GM19463 (cell line): ENCODE results near the gene PIP5KL1.

Experiments
- ATAC-seq: cut with Tn5 transposase; IDR thresholded peaks from one replicate; pipeline ENCODE4 v1.9.1; 2021; ENCODE audit warnings: mild to moderate bottlenecking, moderate library complexity; ENCODE audit not compliant: unreplicated experiment

Gene PIP5KL1

DNA sequence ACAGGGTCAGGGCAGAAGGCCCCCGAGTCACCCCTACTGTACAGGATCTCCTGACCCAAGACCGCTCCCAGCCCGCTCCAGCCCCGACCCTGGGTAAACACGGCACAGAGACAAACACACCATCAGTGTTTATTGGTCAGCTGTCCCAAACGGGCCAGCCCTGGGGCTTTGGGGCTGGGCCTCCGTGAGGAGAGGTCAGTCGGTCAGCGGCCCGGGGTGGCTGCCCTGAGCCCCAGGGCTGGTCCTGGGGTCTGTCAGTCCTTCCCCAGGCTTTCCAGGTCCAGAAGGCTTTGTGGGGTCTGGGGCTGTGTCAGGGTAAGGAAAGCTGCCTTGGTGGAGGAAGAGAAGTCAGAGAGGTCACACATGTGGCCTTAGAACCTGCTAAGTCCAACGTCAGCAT is 4.4 kb upstream of the PIP5KL1 start:
- no peak for ATAC-seq

DNA sequence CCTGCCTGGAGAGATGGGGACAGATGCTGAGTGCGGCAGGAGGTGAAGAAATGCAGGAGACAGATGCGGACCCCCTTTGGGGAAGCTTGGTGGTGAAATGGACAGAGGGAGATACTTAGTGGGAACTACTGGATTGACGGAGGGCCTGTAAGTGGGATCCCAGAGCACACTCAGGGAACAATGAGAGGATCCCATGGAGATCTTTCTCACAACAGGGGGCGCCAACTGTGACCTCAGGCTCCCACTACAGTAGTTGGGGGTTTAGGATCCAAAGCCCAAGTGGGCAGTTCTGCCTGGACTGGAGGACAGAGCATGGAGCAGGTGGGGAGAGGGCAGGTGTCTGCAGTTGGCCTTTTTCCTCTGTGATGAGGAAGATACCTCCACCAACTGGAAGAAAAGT is 3.7 kb upstream of the PIP5KL1 start:
- no peak for ATAC-seq

DNA sequence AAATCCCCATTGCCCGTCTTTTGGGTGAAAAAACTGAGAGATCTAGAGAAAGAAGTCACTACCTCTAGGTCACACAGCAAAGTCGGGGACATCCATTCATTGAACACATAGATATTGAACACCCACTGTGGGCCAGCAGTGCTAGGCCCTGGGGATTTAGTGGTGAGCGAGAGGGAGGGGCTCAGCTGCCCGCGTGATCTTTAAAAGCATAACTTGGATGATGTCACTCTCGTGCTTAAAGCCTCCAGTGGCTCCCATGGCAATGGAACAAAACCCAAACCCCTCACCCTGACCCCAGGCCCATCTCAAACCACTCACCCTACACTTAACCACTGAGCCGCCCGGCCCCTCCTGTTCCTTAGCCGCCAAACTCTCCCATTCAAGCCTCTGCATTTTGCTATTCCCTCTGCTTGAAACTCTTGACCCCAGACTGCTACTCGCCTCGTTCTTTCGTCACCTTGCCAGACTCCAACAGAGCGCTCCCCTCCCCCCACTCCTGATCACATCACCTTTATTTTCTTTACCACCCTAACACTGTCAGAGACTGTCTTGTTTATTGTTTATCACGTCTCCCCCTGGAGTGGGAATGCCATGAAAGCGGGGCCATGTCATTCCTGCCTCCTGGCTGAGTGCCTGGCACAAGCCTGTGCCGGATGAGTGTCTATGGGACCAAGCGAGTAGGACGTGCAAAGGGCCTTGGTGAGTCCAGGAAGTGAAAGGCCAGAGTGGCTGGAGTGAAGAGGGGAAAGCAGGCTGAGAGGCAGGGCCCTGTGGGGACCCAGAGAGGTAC is 710 bp upstream of the PIP5KL1 start:
- peak; percentile 19 for ATAC-seq

DNA sequence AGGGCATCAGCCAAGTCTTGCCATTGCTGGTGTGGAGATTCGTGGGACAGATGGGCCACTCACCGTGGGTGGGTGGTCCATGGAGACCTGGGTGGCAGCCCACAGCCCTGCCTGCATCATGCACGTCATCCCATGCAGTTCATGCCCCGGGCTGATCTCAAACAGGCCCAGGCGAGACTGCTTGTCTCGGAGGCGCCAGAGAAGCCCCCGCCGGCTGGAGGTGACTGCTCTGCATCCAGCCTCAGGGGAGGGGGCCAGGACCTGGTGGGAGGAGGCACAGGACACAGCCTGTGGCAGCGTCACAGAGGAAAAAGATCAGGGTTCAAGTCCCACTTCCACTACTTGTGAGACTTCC is 975 bp downstream of the PIP5KL1 start:
- ATAC-seq: no peak

DNA sequence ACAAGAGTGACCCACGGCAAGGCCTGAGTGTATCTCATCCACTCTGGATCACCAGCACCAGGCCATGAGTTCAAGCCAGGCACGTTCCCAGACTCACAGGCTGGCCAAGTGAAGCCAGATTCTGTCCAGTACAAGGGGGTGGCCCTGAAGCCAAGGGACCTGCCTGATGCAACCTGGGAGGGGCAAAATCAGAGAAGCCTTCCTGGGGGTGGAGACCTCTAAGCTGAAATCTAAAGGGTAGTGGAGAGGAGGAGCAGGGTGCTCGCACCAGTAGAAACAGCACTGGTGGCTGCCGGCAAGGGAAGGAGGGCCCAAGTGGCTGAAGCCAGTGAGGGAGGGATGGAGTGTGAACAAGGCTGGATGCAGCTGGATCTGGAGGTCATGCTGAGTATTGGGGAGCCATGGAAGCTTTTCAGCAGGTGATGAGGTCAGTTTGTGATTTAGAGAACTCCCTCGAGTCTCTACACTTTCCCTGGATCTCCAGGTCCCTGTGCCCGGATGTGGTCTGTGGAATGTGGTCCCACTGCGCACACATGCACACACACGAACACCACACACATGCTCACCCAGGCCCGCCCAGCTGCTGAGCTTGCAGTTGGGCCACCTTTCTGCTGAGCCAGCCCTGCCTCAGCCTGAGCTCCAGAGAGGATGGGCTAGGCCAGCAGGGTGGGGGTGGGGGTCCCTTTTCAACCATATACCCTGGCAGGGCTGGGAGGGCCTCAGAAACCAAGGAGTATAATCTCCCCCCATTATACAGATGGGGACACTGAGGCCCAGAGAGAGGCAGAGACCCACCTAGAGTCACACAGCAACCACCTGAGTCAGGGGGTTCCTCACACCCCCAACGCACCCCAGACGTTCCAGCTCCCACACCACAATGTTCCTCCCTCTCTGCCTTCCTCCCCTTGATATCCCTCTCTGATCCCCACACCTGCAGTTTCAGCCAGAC is 1.6 kb downstream of the PIP5KL1 start:
- ATAC-seq: no peak

DNA sequence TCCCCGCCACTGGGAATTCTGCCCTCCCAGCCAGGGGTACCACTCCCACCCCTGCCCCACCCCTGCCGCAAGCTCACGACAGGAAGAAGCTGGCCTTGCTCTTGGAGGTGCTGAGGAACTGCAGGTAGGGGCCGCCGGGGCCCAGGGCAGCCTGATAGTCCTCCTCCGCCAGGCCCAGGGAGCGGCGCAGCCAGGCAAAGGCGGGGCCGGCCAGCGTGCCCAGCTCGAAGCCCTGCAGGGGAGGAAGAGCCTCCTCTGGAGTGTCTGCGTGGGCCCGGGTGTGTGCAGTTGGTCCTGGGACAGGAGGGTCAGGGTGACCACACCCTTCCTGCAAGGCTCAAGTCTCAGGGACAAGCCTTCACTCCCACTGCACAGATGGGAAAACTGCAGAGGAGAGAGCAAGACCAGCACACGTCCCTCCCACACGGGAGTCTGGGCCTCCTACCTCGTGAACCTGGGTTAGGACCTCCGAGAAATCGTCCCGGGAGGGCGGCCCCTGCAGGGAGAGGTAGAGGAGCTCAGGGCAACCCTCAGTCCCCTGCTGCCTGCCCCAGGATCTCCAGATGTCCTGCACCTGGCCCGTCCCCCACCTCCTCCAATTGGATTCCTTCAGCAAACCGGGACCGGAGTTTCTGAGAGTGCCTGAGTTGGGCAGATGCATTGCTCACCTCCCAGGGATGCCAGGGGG is 2.4 kb downstream of the PIP5KL1 start:
- ATAC-seq: no peak

DNA sequence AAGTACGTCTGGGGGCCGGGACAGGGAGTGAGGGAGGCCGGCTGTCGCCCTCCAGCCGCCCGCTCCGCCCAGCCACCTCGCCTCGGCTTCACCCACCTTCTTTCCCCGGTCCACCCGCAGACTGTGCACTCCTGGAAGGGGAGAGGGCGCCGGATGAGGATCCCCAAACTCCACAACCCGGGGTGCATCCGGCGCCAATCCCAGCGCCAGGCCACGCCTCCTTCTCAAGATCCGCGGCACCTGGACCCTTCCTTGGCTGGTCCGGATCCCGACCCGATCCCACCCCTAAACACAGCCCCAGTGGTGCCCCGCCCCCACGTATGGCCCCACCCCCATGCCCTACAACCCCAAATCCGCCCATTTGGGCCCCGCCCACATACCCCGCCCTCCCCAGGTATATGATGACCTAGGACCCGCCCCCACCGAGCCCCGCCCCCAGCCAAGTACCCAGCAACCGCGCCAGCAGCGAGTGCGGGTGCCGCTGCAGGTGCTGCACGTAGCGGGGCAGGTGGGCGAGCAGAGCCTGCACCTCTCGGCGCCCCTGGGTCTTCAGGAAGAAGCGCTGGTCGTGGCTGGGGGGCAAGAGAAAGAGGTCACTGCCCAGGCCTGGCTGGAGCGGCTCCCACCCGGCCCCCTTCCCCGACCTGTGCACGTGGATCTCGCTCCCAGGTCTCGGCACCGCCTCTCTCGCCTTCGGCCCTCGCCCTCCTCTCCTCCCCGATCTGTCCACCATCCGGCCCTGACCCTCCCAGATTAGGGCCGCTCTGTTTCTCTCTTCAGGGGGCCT is 3.2 kb downstream of the PIP5KL1 start:
- no peak for ATAC-seq

DNA sequence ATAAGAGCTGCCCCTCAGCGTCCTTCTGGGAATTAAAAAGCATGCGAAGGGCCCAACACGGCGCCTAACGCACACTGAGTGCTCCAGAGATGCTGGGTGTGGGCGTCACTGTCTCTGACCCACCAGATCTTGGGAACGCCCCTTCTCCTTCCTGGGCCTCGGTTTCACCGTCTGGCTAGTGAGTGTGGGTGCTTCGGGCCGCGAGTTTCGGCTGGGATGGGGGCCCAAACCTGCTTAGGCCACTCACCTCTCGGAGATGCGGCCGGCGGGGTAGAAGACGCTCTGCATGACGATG is 3.7 kb downstream of the PIP5KL1 start:
- no peak for ATAC-seq

DNA sequence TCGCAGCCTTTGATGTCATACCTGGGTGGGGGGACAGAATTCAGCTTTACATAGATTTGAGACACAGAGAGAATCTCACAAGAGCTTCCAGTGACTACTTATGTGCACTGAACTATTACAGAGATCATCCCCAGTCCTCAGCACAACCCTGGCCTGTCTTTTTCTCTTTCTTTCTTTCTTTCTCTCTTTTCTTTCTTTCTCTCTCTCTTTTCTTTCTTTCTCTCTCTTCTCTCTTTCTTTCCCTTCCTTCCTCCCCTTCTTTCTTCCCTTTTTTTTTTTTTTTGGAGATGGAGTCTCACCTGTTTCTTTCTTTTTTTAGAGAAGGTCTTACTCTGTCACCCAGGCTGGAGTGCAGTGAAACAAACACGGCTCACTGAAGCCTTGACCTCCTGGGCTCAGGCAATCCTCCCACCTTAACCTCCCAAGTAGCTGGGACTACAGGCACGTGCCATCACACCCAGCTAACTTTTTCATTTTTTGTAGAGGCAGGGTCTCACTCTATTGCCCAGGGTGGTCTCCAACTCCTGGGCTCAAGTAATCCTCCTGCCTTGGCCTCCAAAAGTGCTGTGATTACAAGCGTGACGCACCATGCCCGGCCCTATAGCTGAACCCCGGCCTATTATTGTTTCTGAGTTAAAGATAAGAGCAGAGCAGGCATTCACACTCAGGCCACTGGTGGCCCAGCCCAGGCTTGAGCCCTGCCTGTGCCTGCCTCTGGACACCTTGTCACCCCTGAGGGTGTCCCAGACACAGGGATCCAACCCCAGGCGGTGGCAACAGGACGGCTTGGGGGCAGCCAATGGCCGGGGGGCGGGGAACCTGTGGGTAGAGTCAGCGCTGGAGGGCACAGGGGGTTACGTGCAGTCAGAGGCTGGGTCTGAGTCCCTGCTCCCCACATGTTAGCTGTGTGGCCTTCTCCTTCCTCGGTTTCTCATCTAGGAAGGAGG is 4.3 kb downstream of the PIP5KL1 start:
- ATAC-seq: no peak

DNA sequence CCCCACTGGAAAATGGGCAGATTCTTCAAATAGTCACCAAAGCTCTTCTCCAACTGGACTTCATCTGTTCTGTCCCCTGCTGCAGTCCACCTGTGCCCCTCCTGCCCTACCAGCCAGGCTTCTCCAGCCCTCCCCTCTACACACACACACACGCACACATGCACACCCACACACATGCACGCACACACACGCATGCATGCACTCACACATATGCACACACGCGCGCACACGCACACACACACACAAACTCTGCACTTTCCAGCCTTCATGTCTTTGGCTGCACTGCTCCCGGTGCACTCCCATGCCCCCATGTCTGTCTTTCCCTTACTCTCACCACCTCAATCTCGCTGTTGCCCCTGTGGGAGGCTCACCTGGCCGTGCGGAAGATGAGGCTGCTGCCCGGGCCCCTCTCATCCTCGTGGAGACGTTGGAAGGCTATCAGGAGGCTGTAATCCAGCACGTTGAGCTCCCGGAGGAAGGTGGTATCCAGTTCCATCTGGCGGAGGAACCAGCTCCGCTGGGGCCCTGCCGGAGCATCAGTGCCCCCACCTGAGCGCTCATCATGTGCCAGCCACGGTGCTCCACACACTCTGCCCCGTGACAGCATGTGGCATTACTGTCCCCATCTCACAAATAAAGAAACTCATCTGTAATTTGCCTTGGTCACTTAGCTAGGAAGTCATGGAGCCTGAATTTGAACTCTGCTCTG is 5.7 kb downstream of the PIP5KL1 start:
- ATAC-seq: no peak

DNA sequence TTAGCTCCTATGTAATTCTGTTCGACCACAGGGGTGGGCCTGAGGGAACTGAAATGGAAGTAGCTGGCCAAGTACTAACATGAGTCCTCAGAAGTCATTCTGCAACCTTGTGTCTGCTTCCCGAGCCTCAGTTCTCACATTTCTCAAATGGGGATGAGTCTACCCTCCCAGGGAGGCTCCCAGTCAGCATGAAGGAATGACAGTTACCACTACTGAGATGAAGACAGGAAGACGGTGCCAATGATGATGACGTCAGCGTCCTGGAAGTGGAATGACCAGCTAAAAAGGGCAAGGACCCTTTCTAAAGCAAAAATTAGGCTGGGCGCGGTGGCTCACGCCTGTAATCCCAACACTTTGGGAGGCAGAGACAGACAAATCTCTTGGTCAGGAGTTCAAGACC is 6.8 kb downstream of the PIP5KL1 start:
- no peak for ATAC-seq

DNA sequence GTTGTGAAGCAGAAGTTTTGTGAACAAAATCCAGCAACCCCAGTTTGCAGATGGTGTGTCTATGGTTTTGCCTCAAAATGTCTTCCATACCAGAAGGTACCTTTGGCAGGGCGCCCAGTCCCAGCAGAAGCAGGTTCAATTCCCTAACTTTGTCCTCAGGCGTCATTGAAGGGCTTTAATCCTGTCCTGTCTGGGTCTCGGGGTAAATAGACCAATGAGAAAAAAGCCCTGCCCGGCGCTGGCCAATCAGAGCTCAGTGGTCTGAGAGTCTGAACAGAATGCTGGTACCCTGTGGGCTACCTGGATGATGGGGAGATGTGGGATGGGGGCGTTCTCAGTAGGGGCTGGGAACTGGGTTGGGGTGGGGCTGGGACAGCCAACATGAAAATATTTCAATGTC is 7.5 kb downstream of the PIP5KL1 start:
- ATAC-seq: no peak

DNA sequence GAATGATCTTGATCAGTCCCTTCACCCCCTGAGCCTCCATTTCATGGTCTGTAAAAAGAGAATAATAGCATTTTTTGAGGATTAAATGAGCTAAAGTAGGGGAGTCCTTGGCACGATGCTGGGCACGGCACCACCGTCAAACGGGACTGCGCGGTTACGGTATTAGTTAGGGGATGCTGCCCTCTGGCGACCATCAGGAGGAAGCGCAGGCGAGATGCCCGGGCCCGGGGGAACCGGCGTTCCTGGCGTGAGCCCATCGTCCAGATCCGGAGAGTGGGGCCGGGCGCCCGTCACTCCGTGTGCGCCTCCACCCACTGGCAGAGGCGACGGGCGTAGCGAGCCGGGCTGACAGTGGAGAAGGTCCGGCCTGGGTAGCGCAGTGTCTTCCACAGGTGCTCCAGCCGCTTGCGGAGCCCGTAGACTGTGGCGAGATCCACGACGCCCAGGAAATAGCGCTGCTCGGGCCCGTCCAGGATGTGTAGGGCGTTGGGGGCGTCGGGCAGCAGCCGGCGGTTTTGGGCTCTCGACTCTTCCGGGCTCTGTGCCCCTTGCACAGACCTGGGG is 8.9 kb downstream of the PIP5KL1 start:
- ATAC-seq: no peak

DNA sequence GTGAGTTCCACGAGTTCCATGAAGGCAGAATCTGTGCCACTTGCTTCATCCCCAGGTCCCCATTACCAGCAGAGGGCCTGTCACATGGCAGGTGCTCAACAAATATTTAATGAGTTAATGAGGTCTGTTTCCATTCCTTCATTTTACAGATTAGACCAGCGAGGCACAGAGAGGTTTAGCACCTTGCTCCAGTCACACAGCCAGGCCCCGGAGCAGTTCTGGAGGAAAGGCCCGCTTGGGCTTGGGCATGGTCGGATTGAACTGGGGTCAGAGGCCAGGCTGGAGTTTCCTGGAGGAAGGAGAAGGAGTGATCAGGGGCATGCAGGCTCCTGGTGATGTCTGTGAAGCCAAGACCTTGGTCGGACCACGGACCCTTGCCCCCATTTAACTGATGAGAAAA is 9.8 kb downstream of the PIP5KL1 start:
- no peak for ATAC-seq

DNA sequence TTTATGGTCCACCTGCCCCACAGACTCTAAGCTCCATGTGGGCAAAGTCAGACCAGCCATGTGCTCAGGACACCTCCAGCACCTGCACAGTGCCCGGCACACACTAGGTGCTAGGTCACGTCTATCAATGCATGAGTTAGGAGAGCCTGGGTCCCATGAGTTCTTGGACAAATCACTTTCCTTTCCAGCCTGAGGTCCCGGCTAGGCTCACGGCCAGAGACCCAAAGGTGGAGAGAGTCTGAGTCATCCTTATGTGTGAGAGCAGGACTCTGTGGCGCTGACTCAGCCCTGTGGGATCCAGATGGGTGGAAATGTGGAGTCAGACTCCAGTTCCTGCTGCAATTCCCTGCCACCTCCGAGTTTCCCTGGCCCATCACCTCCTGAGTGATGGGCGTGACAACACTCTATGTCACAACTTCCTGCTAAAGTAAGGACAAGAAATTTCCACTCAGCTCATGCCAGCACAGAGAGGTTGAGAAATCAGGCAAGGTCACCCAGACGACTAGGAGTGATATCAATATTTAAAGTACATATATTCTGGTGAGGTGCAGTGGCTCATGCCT is 11.2 kb downstream of the PIP5KL1 start:
- no peak for ATAC-seq

DNA sequence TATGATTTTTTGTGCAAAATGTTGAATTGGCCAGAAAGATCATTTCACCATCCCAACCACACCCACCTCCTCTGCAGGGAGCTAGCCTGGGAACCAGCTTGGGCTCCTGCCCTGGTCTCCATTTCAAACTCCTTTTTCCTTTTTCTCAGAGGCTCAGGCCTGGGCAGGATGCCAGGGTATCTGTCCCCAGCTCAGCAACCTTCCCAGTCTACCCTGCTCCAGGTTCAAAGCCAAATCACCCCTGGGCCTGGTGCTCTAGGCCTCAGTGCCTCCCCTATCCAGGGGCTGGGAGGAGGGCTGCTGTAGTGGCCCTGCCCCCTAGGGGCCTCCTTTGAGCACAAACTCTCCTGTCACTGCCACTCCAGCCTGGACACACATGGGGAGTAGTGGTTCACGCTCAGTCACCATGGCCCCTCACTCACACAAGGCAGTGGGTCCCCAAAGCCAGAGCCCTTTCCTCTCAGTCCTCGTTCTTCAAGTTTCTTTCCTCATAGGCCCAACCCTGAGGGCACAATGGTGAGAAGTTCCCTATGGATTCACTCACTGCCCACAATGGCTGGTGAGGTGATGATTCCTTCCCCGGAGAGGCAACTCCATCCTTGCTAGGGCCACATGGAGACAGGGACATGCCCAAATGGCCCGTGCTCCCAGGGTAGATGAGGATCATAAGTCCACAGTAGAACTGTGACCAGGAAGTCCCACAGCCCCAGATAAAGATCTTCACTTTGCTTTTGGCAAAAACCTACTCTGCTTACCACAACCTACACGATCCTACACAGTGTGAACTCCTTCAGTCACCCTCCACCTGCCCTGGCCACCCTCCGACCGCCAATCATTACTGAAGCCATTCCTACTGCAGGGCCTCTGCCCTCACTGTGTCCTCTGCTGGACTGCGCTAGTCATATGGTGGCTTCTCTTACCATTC is 12.1 kb downstream of the PIP5KL1 start:
- ATAC-seq: no peak

DNA sequence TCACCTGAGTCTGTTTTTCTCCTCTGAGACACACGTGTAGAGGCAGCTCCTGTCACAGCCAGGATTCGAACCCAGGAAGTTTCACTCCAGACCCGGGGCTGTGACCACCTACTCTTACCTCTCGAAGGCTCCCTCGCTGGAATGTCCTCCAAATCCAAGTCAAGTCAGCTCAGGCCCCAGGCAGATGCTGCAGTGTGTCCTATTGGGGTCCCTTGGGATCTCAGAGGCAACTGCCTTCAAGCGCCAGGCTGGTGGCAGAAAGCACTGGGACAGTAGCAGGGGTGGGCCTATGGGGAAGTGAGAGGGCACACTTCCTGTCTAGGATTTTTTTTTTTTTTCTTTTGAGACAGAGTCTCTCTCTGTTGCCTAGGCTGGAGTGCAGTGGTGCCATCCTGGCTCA is 13.0 kb downstream of the PIP5KL1 start:
- ATAC-seq: no peak
